ENCODE measurements around the gene WASF1.

GRCh38 chr6:110198561-110198960 is 19.1 kb upstream of the WASF1 start:
- TF ChIP-seq EZH2 (IDR thresholded peaks at IDR 0.05) (no peak), POLR2AphosphoS5 (IDR thresholded peaks at IDR 0.05; ENCODE audit: borderline replicate concordance, low read depth, low read length) (no peak), FOXP2 (optimal IDR thresholded peaks at IDR 0.05; ENCODE audit: control extremely low read depth, extremely low read length, insufficient read depth) (no peak)
